NB4 (cell line): Measurements from ENCODE around the gene SRGAP1.

Experiments used
- POLR2A ChIP-seq: IDR thresholded peaks from 2 replicates; pipeline ENCODE4 v1.6.1; 2011; ENCODE audit warnings: mild to moderate bottlenecking; ENCODE audit not compliant: insufficient read length; ENCODE audit errors: extremely low read depth
- TF ChIP-seq, protein P1 (sequence below): IDR thresholded peaks from one replicate; pipeline ENCODE4 v1.5.1; 2012; ENCODE audit warnings: low read depth, low read length
- TF ChIP-seq, protein P2 (sequence below): IDR thresholded peaks from 2 replicates; pipeline ENCODE4 v1.6.1; 2011; ENCODE audit warnings: low read depth, low read length

DNA sequence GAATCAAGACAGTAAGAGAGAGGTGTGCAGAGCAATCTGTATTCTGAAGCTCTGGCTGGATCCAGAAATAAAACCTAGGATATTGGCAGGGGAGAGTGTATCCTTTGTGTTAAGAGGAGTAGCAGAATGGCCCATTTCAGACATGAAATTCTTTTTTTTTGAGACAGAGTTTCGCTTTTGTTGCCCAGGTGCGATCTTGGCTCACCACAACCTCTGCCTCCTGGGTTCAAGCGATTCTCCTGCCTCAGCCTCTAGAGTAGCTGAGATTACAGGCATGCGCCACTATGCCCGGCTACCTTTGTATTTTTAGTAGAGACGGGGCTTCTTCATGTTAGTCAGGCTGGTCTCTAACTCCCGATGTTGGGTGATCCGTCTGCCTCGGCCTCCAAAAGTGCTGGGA is 6.1 kb upstream of the SRGAP1 start:
- TF ChIP-seq, protein P1, sequence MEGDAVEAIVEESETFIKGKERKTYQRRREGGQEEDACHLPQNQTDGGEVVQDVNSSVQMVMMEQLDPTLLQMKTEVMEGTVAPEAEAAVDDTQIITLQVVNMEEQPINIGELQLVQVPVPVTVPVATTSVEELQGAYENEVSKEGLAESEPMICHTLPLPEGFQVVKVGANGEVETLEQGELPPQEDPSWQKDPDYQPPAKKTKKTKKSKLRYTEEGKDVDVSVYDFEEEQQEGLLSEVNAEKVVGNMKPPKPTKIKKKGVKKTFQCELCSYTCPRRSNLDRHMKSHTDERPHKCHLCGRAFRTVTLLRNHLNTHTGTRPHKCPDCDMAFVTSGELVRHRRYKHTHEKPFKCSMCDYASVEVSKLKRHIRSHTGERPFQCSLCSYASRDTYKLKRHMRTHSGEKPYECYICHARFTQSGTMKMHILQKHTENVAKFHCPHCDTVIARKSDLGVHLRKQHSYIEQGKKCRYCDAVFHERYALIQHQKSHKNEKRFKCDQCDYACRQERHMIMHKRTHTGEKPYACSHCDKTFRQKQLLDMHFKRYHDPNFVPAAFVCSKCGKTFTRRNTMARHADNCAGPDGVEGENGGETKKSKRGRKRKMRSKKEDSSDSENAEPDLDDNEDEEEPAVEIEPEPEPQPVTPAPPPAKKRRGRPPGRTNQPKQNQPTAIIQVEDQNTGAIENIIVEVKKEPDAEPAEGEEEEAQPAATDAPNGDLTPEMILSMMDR = no peak
- TF ChIP-seq POLR2A = no peak
- TF ChIP-seq, protein P2, sequence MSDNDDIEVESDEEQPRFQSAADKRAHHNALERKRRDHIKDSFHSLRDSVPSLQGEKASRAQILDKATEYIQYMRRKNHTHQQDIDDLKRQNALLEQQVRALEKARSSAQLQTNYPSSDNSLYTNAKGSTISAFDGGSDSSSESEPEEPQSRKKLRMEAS = no peak
